Choroid plexus epithelial cell (primary cell): Measurements from ENCODE around the gene MAGEA6.
"Not testable (repeated sequence)": the region's sequence is repeated elsewhere in the genome, so short reads cannot be mapped to it uniquely, and the experiment has no call there.

Experiments
- DNase-seq: peaks from one replicate; pipeline ENCODE4 v3.0.0-alpha.2; 2010; ENCODE audit warnings: low read depth
- H3K4me3 ChIP-seq: 2 replicates; pipeline ENCODE4 v1.5.1; 2011; ENCODE audit warnings: low read depth, mild to moderate bottlenecking, control low read depth, low read length, moderate library complexity
- CTCF ChIP-seq: conservative IDR thresholded peaks from 2 replicates; pipeline ENCODE4 v1.5.1; 2011; ENCODE audit warnings: low read depth, mild to moderate bottlenecking, control low read depth, inconsistent platforms, low read length, moderate library complexity

The MAGEA6 gene

GRCh38 chrX:152735860-152736511 is 33.5 kb downstream of the MAGEA6 start:
- no peak for DNase-seq
- TF ChIP-seq CTCF, result no peak
- no peak overlapping the region for H3K4me3 ChIP-seq

GRCh38 chrX:152735101-152735500 is 34.4 kb downstream of the MAGEA6 start:
- no peak overlapping the region for H3K4me3 ChIP-seq
- no peak for TF ChIP-seq CTCF
- DNase-seq, result no peak

GRCh38 chrX:152734143-152734858 is 35.2 kb downstream of the MAGEA6 start:
- not testable (repeated sequence) for H3K4me3 ChIP-seq

GRCh38 chrX:152733261-152733975 is 36.1 kb downstream of the MAGEA6 start, which contains the start of the genes CSAG1 and MAGEA12:
Gene CSAG1 (minus strand): TSS chrX:152733721. CDS start chrX:152732460, 1,261 bp downstream.
Gene MAGEA12 (plus strand): TSS chrX:152733757. CDS start chrX:152736162, 2,405 bp downstream.
- TF ChIP-seq CTCF, result no peak
- no peak within 1 kb of the TSS for H3K4me3 ChIP-seq
- DNase-seq, result no peak

More at GRCh38 chrX:152734143-152734858, 35.2 kb downstream of the MAGEA6 start:
- DNase-seq, result not testable (repeated sequence)

- no peak overlapping the region for H3K4me3 ChIP-seq
- no peak for TF ChIP-seq CTCF
- DNase-seq, result no peak
These were observed 44.1 kb downstream of the MAGEA6 start for GRCh38 chrX:152725409-152725808.
